ENCODE results near the gene UBL3.

DNA sequence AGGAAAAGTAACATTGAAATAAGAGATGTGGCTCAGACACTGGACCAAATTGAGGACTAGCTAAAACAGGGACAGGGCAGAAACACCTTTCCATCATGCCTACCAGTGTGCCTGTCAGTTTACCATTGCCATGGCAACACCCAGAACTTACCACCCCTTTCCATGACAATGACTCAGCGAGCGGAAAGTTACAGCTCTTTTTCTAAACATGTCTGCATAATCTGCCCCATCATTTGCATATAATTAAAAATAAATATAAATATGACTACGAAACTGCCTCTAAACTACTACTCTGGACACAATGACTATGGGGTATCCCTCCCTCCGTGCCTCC, 96.0 kb downstream of the UBL3 start:
- TF ChIP-seq JUN (IDR thresholded peaks at IDR 0.05) (no peak), EHF (CRISPR knock-in tag; IDR thresholded peaks at IDR 0.05) (no peak), CBX8 (IDR thresholded peaks at IDR 0.05) (no peak), POLR2A (IDR thresholded peaks at IDR 0.05; ENCODE audit: low read length) (no peak), NR3C1 (IDR thresholded peaks at IDR 0.05) (no peak), EP300 (IDR thresholded peaks at IDR 0.05) (no peak), HOXB5 (CRISPR knock-in tag; IDR thresholded peaks at IDR 0.05) (no peak), RAD21 (conservative IDR thresholded peaks at IDR 0.05 in 1 of 2, IDR thresholded peaks at IDR 0.05 in 1 of 2) (no peak)
- TF ChIP-seq, protein P1, sequence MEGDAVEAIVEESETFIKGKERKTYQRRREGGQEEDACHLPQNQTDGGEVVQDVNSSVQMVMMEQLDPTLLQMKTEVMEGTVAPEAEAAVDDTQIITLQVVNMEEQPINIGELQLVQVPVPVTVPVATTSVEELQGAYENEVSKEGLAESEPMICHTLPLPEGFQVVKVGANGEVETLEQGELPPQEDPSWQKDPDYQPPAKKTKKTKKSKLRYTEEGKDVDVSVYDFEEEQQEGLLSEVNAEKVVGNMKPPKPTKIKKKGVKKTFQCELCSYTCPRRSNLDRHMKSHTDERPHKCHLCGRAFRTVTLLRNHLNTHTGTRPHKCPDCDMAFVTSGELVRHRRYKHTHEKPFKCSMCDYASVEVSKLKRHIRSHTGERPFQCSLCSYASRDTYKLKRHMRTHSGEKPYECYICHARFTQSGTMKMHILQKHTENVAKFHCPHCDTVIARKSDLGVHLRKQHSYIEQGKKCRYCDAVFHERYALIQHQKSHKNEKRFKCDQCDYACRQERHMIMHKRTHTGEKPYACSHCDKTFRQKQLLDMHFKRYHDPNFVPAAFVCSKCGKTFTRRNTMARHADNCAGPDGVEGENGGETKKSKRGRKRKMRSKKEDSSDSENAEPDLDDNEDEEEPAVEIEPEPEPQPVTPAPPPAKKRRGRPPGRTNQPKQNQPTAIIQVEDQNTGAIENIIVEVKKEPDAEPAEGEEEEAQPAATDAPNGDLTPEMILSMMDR (IDR thresholded peaks at IDR 0.05) = no peak
- TF ChIP-seq, protein P2, sequence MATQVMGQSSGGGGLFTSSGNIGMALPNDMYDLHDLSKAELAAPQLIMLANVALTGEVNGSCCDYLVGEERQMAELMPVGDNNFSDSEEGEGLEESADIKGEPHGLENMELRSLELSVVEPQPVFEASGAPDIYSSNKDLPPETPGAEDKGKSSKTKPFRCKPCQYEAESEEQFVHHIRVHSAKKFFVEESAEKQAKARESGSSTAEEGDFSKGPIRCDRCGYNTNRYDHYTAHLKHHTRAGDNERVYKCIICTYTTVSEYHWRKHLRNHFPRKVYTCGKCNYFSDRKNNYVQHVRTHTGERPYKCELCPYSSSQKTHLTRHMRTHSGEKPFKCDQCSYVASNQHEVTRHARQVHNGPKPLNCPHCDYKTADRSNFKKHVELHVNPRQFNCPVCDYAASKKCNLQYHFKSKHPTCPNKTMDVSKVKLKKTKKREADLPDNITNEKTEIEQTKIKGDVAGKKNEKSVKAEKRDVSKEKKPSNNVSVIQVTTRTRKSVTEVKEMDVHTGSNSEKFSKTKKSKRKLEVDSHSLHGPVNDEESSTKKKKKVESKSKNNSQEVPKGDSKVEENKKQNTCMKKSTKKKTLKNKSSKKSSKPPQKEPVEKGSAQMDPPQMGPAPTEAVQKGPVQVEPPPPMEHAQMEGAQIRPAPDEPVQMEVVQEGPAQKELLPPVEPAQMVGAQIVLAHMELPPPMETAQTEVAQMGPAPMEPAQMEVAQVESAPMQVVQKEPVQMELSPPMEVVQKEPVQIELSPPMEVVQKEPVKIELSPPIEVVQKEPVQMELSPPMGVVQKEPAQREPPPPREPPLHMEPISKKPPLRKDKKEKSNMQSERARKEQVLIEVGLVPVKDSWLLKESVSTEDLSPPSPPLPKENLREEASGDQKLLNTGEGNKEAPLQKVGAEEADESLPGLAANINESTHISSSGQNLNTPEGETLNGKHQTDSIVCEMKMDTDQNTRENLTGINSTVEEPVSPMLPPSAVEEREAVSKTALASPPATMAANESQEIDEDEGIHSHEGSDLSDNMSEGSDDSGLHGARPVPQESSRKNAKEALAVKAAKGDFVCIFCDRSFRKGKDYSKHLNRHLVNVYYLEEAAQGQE (IDR thresholded peaks at IDR 0.05) = no peak
